Fibroblast of the conjunctiva (primary cell): ENCODE results near the gene ATG10.
"Not testable (repeated sequence)": the region's sequence is repeated elsewhere in the genome, so short reads cannot be mapped to it uniquely, and the experiment has no call there.

Source experiments
- DNase-seq: peaks from one replicate; pipeline ENCODE4 v3.0.0-alpha.2; 2010; ENCODE audit warnings: low read depth

ATG10 gene

DNA sequence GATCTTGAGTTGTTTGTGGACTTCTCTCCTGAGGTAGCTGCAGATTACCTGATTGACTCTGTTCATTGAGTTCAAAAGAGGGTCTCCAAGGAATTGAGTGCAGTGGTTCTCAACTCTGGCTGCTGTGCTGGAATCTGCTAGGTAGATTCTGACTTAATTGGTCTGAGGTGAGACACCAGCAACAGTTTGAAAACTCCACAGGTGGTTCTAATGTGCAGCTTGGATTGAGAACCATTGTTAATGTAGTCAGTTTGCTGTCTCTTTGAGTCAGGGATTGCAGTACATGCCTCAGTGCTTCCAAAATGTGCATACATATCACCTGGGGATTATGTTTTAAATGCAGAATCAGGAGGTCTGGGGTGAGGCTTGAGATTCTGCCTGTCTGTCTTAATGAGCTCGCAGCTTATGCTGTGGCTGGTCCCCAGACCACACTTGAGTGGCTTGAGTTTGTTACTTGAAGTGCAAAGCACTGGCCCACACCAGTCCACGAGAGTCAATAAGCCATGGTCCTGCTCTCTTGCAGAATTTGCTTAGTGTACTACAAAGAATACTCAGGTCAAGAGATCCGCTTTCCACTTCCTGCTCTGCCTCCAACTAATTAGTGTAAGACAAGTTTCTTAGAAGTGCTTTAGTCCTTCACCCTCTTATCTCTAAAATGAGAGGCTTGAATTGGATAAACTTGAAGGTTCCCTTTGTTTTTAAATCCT, 82.3 kb downstream of the ATG10 start:
- DNase-seq: no peak

GRCh38 chr5:82057051-82057450, 85.2 kb downstream of the ATG10 start:
- DNase-seq: no peak

DNA sequence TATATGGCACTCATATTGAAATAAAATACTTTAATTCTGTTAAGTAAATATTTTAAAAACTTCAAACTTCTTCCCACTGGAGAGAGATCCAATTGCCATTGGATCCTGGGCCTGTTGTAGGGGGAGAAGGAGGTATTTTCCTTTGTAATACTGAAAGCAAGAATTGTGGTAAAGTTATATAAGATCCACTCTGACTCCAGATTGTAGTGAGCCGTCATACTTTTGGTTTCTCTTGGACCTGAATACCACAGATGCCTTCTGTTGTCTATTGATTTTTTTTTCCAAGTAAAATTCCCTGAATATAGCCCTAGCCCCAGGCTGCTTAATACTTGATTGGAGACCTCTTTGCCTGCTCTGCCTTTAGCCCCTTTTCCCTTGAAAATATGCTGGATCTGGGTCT, 86.9 kb downstream of the ATG10 start:
- no peak for DNase-seq

DNA sequence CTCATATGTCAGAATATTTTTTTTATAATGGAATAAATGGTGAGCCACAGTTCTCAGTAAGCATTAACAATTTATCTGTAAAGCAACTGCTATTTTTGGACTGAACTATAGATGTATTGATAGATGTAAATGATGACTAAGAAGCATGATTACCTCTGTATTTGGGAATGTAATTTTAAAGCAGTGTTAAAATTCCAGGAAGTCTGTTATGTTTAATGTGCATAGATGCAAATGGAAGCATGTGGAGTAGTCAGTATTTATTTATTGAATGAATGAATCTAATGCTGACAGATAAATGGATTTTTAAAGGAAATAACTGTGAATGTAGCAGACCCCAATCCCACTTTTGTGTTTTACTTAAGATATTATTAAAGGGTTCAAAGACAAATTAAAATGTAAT, 95.0 kb downstream of the ATG10 start:
- no peak for DNase-seq

GRCh38 chr5:82068042-82068441, 96.2 kb downstream of the ATG10 start:
- not testable (repeated sequence) for DNase-seq

- DNase-seq: no peak
Observed at GRCh38 chr5:82068723-82069122, 96.9 kb downstream of the ATG10 start.

- no peak for DNase-seq
Observed at GRCh38 chr5:82072138-82072537, 100.3 kb downstream of the ATG10 start.

GRCh38 chr5:82073179-82073578, 101.4 kb downstream of the ATG10 start:
- DNase-seq: no peak

DNA sequence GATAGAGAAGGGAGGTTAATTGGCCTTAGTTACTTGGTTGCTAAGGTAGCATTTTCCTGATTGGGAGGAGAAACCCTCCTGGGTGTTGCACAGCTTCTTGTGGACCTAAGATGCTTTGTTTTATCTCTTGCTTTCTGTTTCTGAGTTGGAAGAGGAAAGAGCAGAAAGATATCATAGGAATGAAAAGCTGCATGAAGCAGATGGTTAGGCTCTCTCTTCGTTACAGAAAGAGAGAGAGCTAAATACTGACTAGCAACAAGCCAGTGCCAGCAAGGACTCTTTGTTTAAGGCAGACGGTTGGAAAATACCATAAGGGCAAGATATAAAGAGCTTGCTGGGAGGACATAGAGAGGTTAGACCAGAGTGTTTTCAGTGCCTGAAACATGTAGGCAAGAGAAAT, 103.1 kb downstream of the ATG10 start:
- DNase-seq: no peak

DNA sequence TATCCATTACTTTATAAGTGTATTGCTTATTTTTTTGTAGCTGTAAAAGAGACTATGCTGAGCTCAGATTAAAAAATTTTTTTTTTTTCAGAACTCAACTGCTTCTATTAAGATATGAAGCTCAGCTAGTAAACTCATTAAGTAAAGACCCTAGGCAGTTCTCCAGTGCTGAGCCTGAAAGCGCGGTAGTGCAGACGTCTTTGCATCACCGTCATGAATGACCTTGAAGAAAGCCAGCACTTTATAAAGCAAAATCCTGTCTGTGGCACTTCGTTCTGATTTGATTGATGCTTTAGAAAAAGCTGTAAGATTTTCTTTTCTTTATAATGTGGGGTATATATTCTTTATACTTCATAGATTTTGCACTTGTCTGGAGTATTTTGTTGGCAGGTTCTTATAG, 105.7 kb downstream of the ATG10 start:
- DNase-seq: no peak

GRCh38 chr5:82091617-82092016, 119.8 kb downstream of the ATG10 start:
- no peak for DNase-seq

DNA sequence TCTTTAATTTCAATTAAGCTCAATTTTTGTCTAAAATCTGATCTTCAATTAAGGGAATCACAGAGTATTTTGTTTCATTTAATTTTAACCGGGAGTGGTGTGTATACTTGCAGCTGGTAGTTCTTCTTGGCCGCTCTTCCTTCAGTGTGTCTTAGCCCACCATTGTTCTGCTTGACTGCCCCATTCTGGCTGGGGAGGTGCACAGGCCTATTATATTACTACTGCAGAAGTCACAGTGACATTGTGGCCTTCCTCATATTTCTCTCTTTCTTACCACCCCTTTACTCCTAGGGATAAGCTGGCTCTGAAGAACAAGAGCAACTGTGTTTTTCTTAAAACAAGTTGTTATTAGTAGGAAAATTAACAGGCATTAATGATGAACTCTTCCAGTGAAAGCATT, 123.7 kb downstream of the ATG10 start:
- DNase-seq: no peak

DNA sequence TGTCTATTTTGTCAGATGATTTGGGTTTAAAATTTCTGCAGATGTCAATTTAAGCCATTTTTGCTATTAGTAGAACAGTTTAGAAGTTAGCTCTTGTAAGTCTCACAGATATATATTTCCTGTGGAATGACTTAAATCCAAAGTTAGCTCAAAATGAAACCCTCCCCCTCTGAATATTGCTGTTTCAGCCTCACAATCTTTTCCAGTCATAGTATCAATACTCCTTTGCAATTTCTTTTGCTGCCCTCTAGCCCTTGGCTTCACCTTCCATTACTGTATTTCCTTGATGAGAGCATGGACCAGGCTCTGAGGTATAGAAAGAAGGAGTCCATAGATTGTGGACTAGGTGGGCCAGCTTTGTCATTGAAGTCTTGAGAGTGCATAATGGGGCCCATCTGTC, 124.4 kb downstream of the ATG10 start:
- no peak for DNase-seq

GRCh38 chr5:82100303-82101077, 128.7 kb downstream of the ATG10 start:
- DNase-seq: no peak

DNA sequence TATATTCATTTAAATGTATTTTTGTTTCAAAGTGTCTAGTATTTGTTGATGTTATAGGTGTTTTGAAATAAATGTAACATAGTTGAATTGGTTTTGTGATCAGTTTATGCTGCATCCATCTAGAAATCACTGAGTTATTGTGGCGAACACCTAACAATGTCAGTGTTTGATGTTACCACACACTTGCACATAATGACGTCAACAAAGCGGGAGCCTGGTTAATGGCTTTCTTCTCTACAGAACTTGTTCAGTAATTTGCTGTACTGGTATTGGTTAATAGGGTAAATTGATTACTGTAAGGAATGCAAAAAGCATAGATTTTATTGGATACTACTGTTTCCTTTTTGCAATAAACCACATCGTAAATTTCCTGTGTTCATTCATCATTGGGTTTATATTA, 133.0 kb downstream of the ATG10 start:
- no peak for DNase-seq

GRCh38 chr5:82105457-82105856, 133.6 kb downstream of the ATG10 start:
- no peak for DNase-seq

GRCh38 chr5:82106207-82106606, 134.4 kb downstream of the ATG10 start:
- DNase-seq: peak; percentile 6

- DNase-seq: peak; percentile 9
Observed at GRCh38 chr5:82106756-82107155, 134.9 kb downstream of the ATG10 start.

GRCh38 chr5:82107267-82107666, 135.4 kb downstream of the ATG10 start:
- peak; percentile 35 for DNase-seq

GRCh38 chr5:82109013-82109412, 137.2 kb downstream of the ATG10 start:
- no peak for DNase-seq

- DNase-seq: not testable (repeated sequence)
Observed at GRCh38 chr5:82109915-82110314, 138.1 kb downstream of the ATG10 start.

DNA sequence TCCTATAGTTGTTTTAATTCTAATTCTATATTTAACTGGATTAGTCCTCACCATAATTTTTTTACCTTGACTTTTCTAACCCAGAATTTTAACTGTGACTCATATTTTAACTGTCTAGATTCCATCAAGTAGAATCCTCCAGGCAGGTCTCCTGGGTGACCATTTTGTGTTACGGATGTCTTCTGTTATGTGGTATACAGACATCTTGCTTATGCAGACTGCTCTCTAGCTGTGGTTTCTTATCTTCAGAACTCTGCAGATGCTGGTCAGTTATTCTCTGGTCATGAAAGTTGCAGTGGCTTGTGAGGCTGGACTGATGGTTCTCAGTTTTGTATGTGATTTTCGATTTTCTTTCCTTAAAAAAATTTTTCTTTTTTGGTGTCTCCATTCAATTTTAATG, 139.4 kb downstream of the ATG10 start:
- no peak for DNase-seq

GRCh38 chr5:82115858-82116257, 144.0 kb downstream of the ATG10 start:
- DNase-seq: no peak

- DNase-seq: no peak
Observed at GRCh38 chr5:82119889-82120288, 148.1 kb downstream of the ATG10 start.
